HCT116 (cell line): Measurements from ENCODE around the gene TFCP2L1. TPM values are rescaled to one million over a fixed set of nuclear protein-coding genes. Genes with fewer than 3 reads are reported as not detected.

Source experiments
- ATAC-seq: fragments of 200-7000 bp; cut with Tn5 transposase; 2 replicates; pipeline ENCODE4 v1.9.1; 2020; ENCODE audit warnings: mild to moderate bottlenecking, moderate library complexity
- BruUV-seq: library from RNA; stranded (reverse); fragments of 400-500 nt; replicated peaks from 2 replicates; lab custom pipeline; 2021; lab: Mats Ljungman, UMichigan
- CTCF ChIA-PET: fragments of 300-600 bp; sonication (Branson Sonifier 250); formaldehyde crosslinking; loops from one replicate; lab custom pipeline; 2021; ENCODE audit warnings: antibody characterized with exemption; lab: Charles Lee
- POLR2A ChIA-PET: fragments of 300-600, 350-600 bp; sonication (Branson Sonifier 250); formaldehyde crosslinking; loops from one replicate; lab custom pipeline; 2021; ENCODE audit warnings: antibody characterized with exemption; lab: Charles Lee
- RAD21 ChIA-PET, 2 experiments: fragments of 300-600 bp; sonication (Branson Sonifier 250); formaldehyde crosslinking; loops; one replicate each; lab custom pipeline; 2023; ENCODE audit warnings: low total read pairs in 2 of 2; ENCODE audit not compliant: uncharacterized antibody in 2 of 2, unreplicated experiment in 2 of 2, low non-redundant PET in 1 of 2; lab: Charles Lee
- DNase-seq: peaks from one replicate; pipeline ENCODE4 v3.0.0-alpha.2; 2010; ENCODE audit warnings: low read depth, low spot score
- H2AFZ ChIP-seq: fragments of 200-600 bp; shearing (Covaris generic), sonication (generic); 2 replicates; pipeline ENCODE4 v1.6.1; 2017; ENCODE audit warnings: low read depth, mixed run types, mixed read lengths, antibody characterized with exemption, low read length; ENCODE audit not compliant: poor library complexity, severe bottlenecking
- H3K27ac ChIP-seq: 2 replicates; pipeline ENCODE4 v1.5.1; 2012; ENCODE audit warnings: low read depth, low read length
- H3K27me3 ChIP-seq: fragments of 200-600 bp; sonication (generic); 2 replicates; pipeline ENCODE4 v1.6.1; 2016; ENCODE audit warnings: mixed run types, low read length, mixed read lengths; ENCODE audit not compliant: insufficient read depth
- H3K36me3 ChIP-seq, 2 experiments: fragments of 200-500 bp in 1 of 2; fragments of 200-600 bp in 1 of 2; sonication (Bioruptor generic) in 1 of 2; sonication (generic) in 1 of 2; 2 replicates each; pipeline versions ENCODE4 v1.5.1 to v1.6.1; 2014 to 2016; ENCODE audit warnings: low read length in 2 of 2, inconsistent platforms in 1 of 2, mixed read lengths in 1 of 2, mixed run types in 1 of 2; ENCODE audit not compliant: insufficient read depth in 2 of 2, control insufficient read depth in 1 of 2
- H3K4me1 ChIP-seq, 2 experiments: fragments of 200-600 bp in 1 of 2; sonication (generic) in 1 of 2; 2 replicates each; pipeline versions ENCODE4 v1.5.1 to v1.6.1; 2012 to 2017; ENCODE audit warnings: low read length in 2 of 2, inconsistent platforms in 1 of 2, mild to moderate bottlenecking in 1 of 2, mixed read lengths in 1 of 2, mixed run types in 1 of 2, moderate library complexity in 1 of 2; ENCODE audit not compliant: insufficient read depth in 2 of 2, control insufficient read depth in 1 of 2
- H3K4me2 ChIP-seq: fragments of 200-600 bp; sonication (generic); 2 replicates; pipeline ENCODE4 v1.6.1; 2017; ENCODE audit warnings: mixed run types, low read length, mixed read lengths
- H3K4me3 ChIP-seq, 2 experiments: fragments of 200-600 bp in 1 of 2; sonication (generic) in 1 of 2; replicated peaks in 1 of 2; 2 replicates each; pipeline ENCODE4 v1.5.1; 2011 to 2016; ENCODE audit warnings: low read length in 2 of 2, control low read depth in 1 of 2, low read depth in 1 of 2, mild to moderate bottlenecking in 1 of 2, mixed read lengths in 1 of 2, mixed run types in 1 of 2
- H3K79me2 ChIP-seq: fragments of 200-600 bp; sonication (generic); 2 replicates; pipeline ENCODE4 v1.6.1; 2017; ENCODE audit warnings: mild to moderate bottlenecking, mixed run types, low read length, moderate library complexity, mixed read lengths; ENCODE audit not compliant: insufficient read depth
- H3K9ac ChIP-seq: fragments of 200-600 bp; sonication (generic); 2 replicates; pipeline ENCODE4 v1.6.1; 2016; ENCODE audit warnings: low read length, mixed read lengths
- H3K9me2 ChIP-seq: fragments of 200-600 bp; sonication (generic), shearing (Covaris generic); 2 replicates; pipeline ENCODE4 v1.6.1; 2017; ENCODE audit warnings: mixed run types, mild to moderate bottlenecking, moderate library complexity; ENCODE audit not compliant: insufficient read depth
- H3K9me3 ChIP-seq, 2 experiments: fragments of 200-500 bp in 1 of 2; fragments of 200-600 bp in 1 of 2; sonication (Bioruptor generic) in 1 of 2; sonication (generic) in 1 of 2; 2 replicates each; pipeline ENCODE4 v1.6.1; 2014 to 2017; ENCODE audit warnings: low read length in 2 of 2, mixed read lengths in 2 of 2, inconsistent platforms in 1 of 2, low read depth in 1 of 2, mild to moderate bottlenecking in 1 of 2, mixed run types in 1 of 2, moderate library complexity in 1 of 2; ENCODE audit not compliant: control insufficient read depth in 1 of 2, insufficient read depth in 1 of 2
- H4K20me1 ChIP-seq: fragments of 200-600 bp; sonication (generic), shearing (Covaris generic); 2 replicates; pipeline ENCODE4 v1.6.1; 2017; ENCODE audit warnings: mixed run types, mild to moderate bottlenecking, moderate library complexity; ENCODE audit not compliant: insufficient read depth
- ATF3 ChIP-seq: IDR thresholded peaks from 2 replicates; pipeline ENCODE4 v1.6.1; 2012
- CEBPB ChIP-seq: IDR thresholded peaks from 2 replicates; pipeline ENCODE4 v1.6.1; 2012; ENCODE audit warnings: low read depth
- EGR1 ChIP-seq: IDR thresholded peaks from 2 replicates; pipeline ENCODE4 v1.6.1; 2012; ENCODE audit warnings: low read depth
- SIN3A ChIP-seq: IDR thresholded peaks from 2 replicates; pipeline ENCODE4 v1.6.1; 2012; ENCODE audit warnings: low read depth
- SP1 ChIP-seq: IDR thresholded peaks from 2 replicates; pipeline ENCODE4 v1.6.1; 2012; ENCODE audit warnings: low read depth
- YY1 ChIP-seq: IDR thresholded peaks from 2 replicates; pipeline ENCODE4 v1.6.1; 2011; ENCODE audit warnings: low read length, low read depth, moderate library complexity, mild to moderate bottlenecking; ENCODE audit not compliant: insufficient replicate concordance; ENCODE audit errors: extremely low read depth
- ZBTB33 ChIP-seq: IDR thresholded peaks from 2 replicates; pipeline ENCODE4 v1.6.1; 2011; ENCODE audit warnings: mild to moderate bottlenecking, low read length, moderate library complexity; ENCODE audit not compliant: insufficient replicate concordance; ENCODE audit errors: extremely low read depth
- ZFX ChIP-seq: fragments of 450-650 bp; IDR thresholded peaks from 2 replicates; pipeline ENCODE4 v1.6.1; 2017
- intact Hi-C: fragments of 100-400 bp; cut with micrococcal nuclease; formaldehyde crosslinking; loops from 2 replicates; pipeline ENCODE4 v1.10.0; 2022
- total RNA-seq: library from RNA; stranded (reverse); gene quantifications from one replicate; pipeline ENCODE4 v1.2.1, GENCODE V29; 2021; ENCODE audit not compliant: unreplicated experiment

Gene TFCP2L1
- total RNA-seq, 1 experiment from 2014 or later, result 8.4 TPM

GRCh38 chr2:121266543-121267106 is 18.4 kb downstream of the TFCP2L1 start:
- Histone ChIP-seq H3K4me3 (no peak overlapping the region), H3K4me2 (no peak overlapping the region), H3K9me3 (no peaks in the 10 kb centered on the region), H3K9me2 (no peaks in the 10 kb centered on the region), H3K79me2 (no peaks in the 10 kb centered on the region), H3K27me3 (no peaks in the 10 kb centered on the region), H3K36me3 (no peaks in the 10 kb centered on the region), H3K4me1 (no peaks in the 10 kb centered on the region), H3K9ac (no peak overlapping the region), H4K20me1 (no peaks in the 10 kb centered on the region), H2AFZ (no peak overlapping the region), H3K27ac (no peak overlapping the region)
- intact Hi-C loops, result no loop called here
- CTCF ChIA-PET, result interaction anchor here (1.3 kb wide), 1 partner anchor 138 kb away, joined by 3 read pairs; no protein-coding TSS in a partner anchor
- TF ChIP-seq SIN3A (no peak), EGR1 (no peak), ZBTB33 (no peak), ZFX (no peak), YY1 (no peak), SP1 (no peak), ATF3 (no peak), CEBPB (no peak)
- no TSS peak for BruUV-seq
- RAD21 ChIA-PET, result interaction anchor here in 1 of 2 experiments (0.7 kb wide), 1 partner anchor 61 kb away, joined by 4 read pairs; no protein-coding TSS in a partner anchor
- POLR2A ChIA-PET, result no interaction called here
- ATAC-seq (no peak), DNase-seq (no peak)
